IMR-90 (cell line): Measurements from ENCODE around the gene AKAP12. TPM values are rescaled to one million over a fixed set of nuclear protein-coding genes. Genes with fewer than 3 reads are reported as not detected.

Source experiments
- ATAC-seq: fragments of 200-7000 bp; cut with Tn5 transposase; 2 replicates; pipeline ENCODE4 v1.9.1; 2020; ENCODE audit warnings: low read depth, mild to moderate bottlenecking, moderate library complexity
- BruUV-seq: library from RNA; stranded (reverse); fragments of 400-500 nt; replicated peaks from 2 replicates; lab custom pipeline; 2021; lab: Mats Ljungman, UMichigan
- CTCF ChIA-PET: fragments of 300-600 bp; formaldehyde crosslinking; extraction: SDS; loops from one replicate; lab custom pipeline; 2021; ENCODE audit warnings: antibody characterized with exemption; lab: Yijun Ruan, JAX
- POLR2A ChIA-PET: fragments of 300-600 bp; sonication (Branson Sonifier 250); formaldehyde crosslinking; loops from one replicate; lab custom pipeline; 2022; ENCODE audit warnings: antibody characterized with exemption; ENCODE audit not compliant: unreplicated experiment; lab: Charles Lee
- DNase-seq: peaks from one replicate; pipeline ENCODE4 v3.0.0; 2013
- H2AFZ ChIP-seq: replicated peaks from 2 replicates; pipeline ENCODE3; 2013; ENCODE audit warnings: low read length, mild to moderate bottlenecking; ENCODE audit not compliant: poor library complexity
- H2AK5ac ChIP-seq: 2 replicates; pipeline ENCODE4 v1.6.1; 2013; ENCODE audit warnings: low read depth, low read length, inconsistent platforms
- H2AK9ac ChIP-seq: replicated peaks from 2 replicates; pipeline ENCODE3; 2013; ENCODE audit warnings: mild to moderate bottlenecking, low read depth, low read length, moderate library complexity; ENCODE audit not compliant: poor library complexity
- H2BK120ac ChIP-seq: 2 replicates; pipeline ENCODE4 v1.6.1; 2013; ENCODE audit warnings: low read depth, low read length, inconsistent platforms
- H2BK15ac ChIP-seq: 3 replicates; pipeline ENCODE4 v1.6.1; 2013; ENCODE audit warnings: low read depth, low read length, inconsistent platforms
- H2BK20ac ChIP-seq: 2 replicates; pipeline ENCODE4 v1.6.1; 2013; ENCODE audit warnings: low read depth, mild to moderate bottlenecking, inconsistent platforms, low read length, moderate library complexity
- H2BK5ac ChIP-seq: 2 replicates; pipeline ENCODE4 v1.6.1; 2013; ENCODE audit warnings: mild to moderate bottlenecking, low read depth, low read length, inconsistent platforms; ENCODE audit not compliant: poor library complexity, severe bottlenecking
- H3K14ac ChIP-seq: replicated peaks from 2 replicates; pipeline ENCODE4 v1.6.1; 2013; ENCODE audit warnings: low read depth, low read length, inconsistent platforms
- H3K18ac ChIP-seq: 2 replicates; pipeline ENCODE4 v1.6.1; 2013; ENCODE audit warnings: low read depth, low read length, control low read depth
- H3K23ac ChIP-seq: 2 replicates; pipeline ENCODE4 v1.6.1; 2013; ENCODE audit warnings: low read depth, low read length, inconsistent platforms
- H3K27ac ChIP-seq: 2 replicates; pipeline ENCODE4 v1.5.1; 2013; ENCODE audit warnings: mild to moderate bottlenecking, control low read depth, low read length; ENCODE audit not compliant: insufficient read depth
- H3K27me3 ChIP-seq: 2 replicates; pipeline ENCODE4 v1.6.1; 2013; ENCODE audit warnings: low read length; ENCODE audit not compliant: control insufficient read depth, insufficient read depth
- H3K36me3 ChIP-seq: 2 replicates; pipeline ENCODE4 v1.6.1; 2013; ENCODE audit warnings: low read length, mixed read lengths; ENCODE audit not compliant: control insufficient read depth, insufficient read depth
- H3K4ac ChIP-seq: 2 replicates; pipeline ENCODE4 v1.6.1; 2013; ENCODE audit warnings: low read depth, low read length, inconsistent platforms
- H3K4me1 ChIP-seq: 2 replicates; pipeline ENCODE4 v1.6.1; 2013; ENCODE audit warnings: low read length, mixed read lengths; ENCODE audit not compliant: control insufficient read depth, insufficient read depth
- H3K4me2 ChIP-seq: 2 replicates; pipeline ENCODE4 v1.6.1; 2013; ENCODE audit warnings: low read depth, mild to moderate bottlenecking, control low read depth, low read length, moderate library complexity
- H3K4me3 ChIP-seq: 2 replicates; pipeline ENCODE4 v1.5.1; 2013; ENCODE audit warnings: low read depth, mild to moderate bottlenecking, control low read depth, low read length, moderate library complexity; ENCODE audit not compliant: insufficient read depth
- H3K56ac ChIP-seq: 2 replicates; pipeline ENCODE4 v1.6.1; 2013; ENCODE audit warnings: low read length, inconsistent platforms; ENCODE audit not compliant: insufficient read depth; ENCODE audit errors: extremely low read depth
- H3K79me1 ChIP-seq, 2 experiments: 2 replicates each; pipeline ENCODE4 v1.6.1; 2013; ENCODE audit warnings: low read length in 2 of 2, inconsistent platforms in 1 of 2, low read depth in 1 of 2
- H3K9ac ChIP-seq: 2 replicates; pipeline ENCODE4 v1.6.1; 2013; ENCODE audit warnings: low read depth, low read length, control low read depth
- H3K9me1 ChIP-seq: 2 replicates; pipeline ENCODE4 v1.6.1; 2013; ENCODE audit warnings: low read length, inconsistent platforms; ENCODE audit not compliant: insufficient read depth
- H3K9me3 ChIP-seq: 2 replicates; pipeline ENCODE4 v1.6.1; 2013; ENCODE audit warnings: low read length; ENCODE audit not compliant: control insufficient read depth, insufficient read depth
- H4K20me1 ChIP-seq: 2 replicates; pipeline ENCODE4 v1.6.1; 2013; ENCODE audit warnings: low read length, inconsistent platforms; ENCODE audit not compliant: insufficient read depth
- H4K5ac ChIP-seq: 2 replicates; pipeline ENCODE4 v1.6.1; 2013; ENCODE audit warnings: mild to moderate bottlenecking, low read depth, low read length, control low read depth
- H4K8ac ChIP-seq, 2 experiments: 2 replicates each; pipeline ENCODE4 v1.6.1; 2013; ENCODE audit warnings: low read depth in 2 of 2, low read length in 2 of 2, control low read depth in 1 of 2, inconsistent platforms in 1 of 2
- H4K91ac ChIP-seq: 2 replicates; pipeline ENCODE4 v1.6.1; 2013; ENCODE audit warnings: low read depth, low read length, inconsistent platforms; ENCODE audit not compliant: insufficient read depth
- BHLHE40 ChIP-seq: fragments of 150-350 bp; IDR thresholded peaks from 2 replicates; pipeline ENCODE4 v1.6.1; 2016; ENCODE audit warnings: mild to moderate bottlenecking, low read depth, low read length
- CEBPB ChIP-seq: IDR thresholded peaks from 2 replicates; pipeline ENCODE4 v1.6.1; 2012; ENCODE audit warnings: low read depth, low read length, improper control_type of control experiment
- CHD1 ChIP-seq: IDR thresholded peaks from 2 replicates; pipeline ENCODE4 v1.6.1; 2012; ENCODE audit warnings: low read depth, low read length, improper control_type of control experiment
- FOS ChIP-seq: fragments of 150-350 bp; IDR thresholded peaks from 2 replicates; pipeline ENCODE4 v1.6.1; 2016; ENCODE audit warnings: low read depth, low read length
- MAFK ChIP-seq: IDR thresholded peaks from 2 replicates; pipeline ENCODE4 v1.6.1; 2012; ENCODE audit warnings: low read depth, low read length, improper control_type of control experiment
- MAZ ChIP-seq: IDR thresholded peaks from 2 replicates; pipeline ENCODE4 v1.6.1; 2012; ENCODE audit warnings: low read depth, mild to moderate bottlenecking, low read length, improper control_type of control experiment, moderate library complexity, borderline replicate concordance
- MXI1 ChIP-seq: IDR thresholded peaks from 2 replicates; pipeline ENCODE4 v1.6.1; 2012; ENCODE audit warnings: low read depth, mild to moderate bottlenecking, low read length, moderate library complexity, borderline replicate concordance
- NFE2L2 ChIP-seq: fragments of 150-350 bp; IDR thresholded peaks from 2 replicates; pipeline ENCODE4 v1.6.1; 2016; ENCODE audit warnings: low read depth, mild to moderate bottlenecking, low read length
- POLR2A ChIP-seq: IDR thresholded peaks from 2 replicates; pipeline ENCODE4 v1.6.1; 2012; ENCODE audit warnings: mild to moderate bottlenecking, low read depth, low read length
- RAD21 ChIP-seq: IDR thresholded peaks from 2 replicates; pipeline ENCODE4 v1.6.1; 2012; ENCODE audit warnings: low read length, improper control_type of control experiment
- RFX5 ChIP-seq: IDR thresholded peaks from 2 replicates; pipeline ENCODE4 v1.8.0; 2012; ENCODE audit warnings: low read depth, mild to moderate bottlenecking, low read length, moderate library complexity
- WGBS, 2 experiments: methylation state at CpG; one replicate each; pipeline versions ENCODE4 v1.1.5 to v1.1.7; 2013; ENCODE audit warnings: missing lambda C conversion rate in 2 of 2; ENCODE audit not compliant: insufficient read length in 1 of 2; ENCODE audit errors: extremely low coverage in 2 of 2; 5-methylcytosine and 5-hydroxymethylcytosine counted together
- dilution Hi-C: fragments of 300-500 bp; cut with HindIII; formaldehyde crosslinking; loops from one replicate; pipeline ENCODE4 v1.14.3; 2018; ENCODE audit warnings: low sequenced_read_pairs; ENCODE audit not compliant: unreplicated experiment
- in situ Hi-C: fragments of 300-500 bp; cut with MboI; formaldehyde crosslinking; loops from 3 replicates; pipeline ENCODE4 v1.14.3; 2019; ENCODE audit warnings: low sequenced_read_pairs, inconsistent platforms, mixed read lengths
- intact Hi-C: fragments of 100-400 bp; cut with micrococcal nuclease; formaldehyde crosslinking; loops from 2 replicates; pipeline ENCODE4 v1.10.0; 2022
- polyA plus RNA-seq, 3 experiments: library from polyadenylated mRNA; depleted of rRNA; stranded (reverse); fragments of >200 nt; gene quantifications; 2 replicates each; pipeline ENCODE4 v1.2.3, GENCODE V29; 2012; ENCODE audit warnings: low replicate concordance in 1 of 3
- total RNA-seq: library from RNA; depleted of rRNA; stranded (reverse); fragments of >200 nt; gene quantifications from 2 replicates; pipeline ENCODE4 v1.2.3, GENCODE V29; 2012
- TF ChIP-seq, protein P1 (sequence below): conservative IDR thresholded peaks from 2 replicates; pipeline ENCODE4 v1.5.1; 2012; ENCODE audit warnings: mild to moderate bottlenecking, low read depth, low read length, improper control_type of control experiment
- TF ChIP-seq, protein P2 (sequence below): fragments of 150-350 bp; IDR thresholded peaks from 2 replicates; pipeline ENCODE4 v1.6.1; 2017; ENCODE audit warnings: mild to moderate bottlenecking, antibody characterized with exemption, low read length, low read depth
- TF ChIP-seq, protein P3 (sequence below): fragments of 150-350 bp; IDR thresholded peaks from 2 replicates; pipeline ENCODE4 v1.6.1; 2016; ENCODE audit warnings: low read depth, mild to moderate bottlenecking, low read length, moderate library complexity, borderline replicate concordance

AKAP12 gene
- total and polyA plus RNA-seq, 2 of the 4 experiments (the other 2 are of a cell fraction) = 56.0 to 118 TPM

DNA sequence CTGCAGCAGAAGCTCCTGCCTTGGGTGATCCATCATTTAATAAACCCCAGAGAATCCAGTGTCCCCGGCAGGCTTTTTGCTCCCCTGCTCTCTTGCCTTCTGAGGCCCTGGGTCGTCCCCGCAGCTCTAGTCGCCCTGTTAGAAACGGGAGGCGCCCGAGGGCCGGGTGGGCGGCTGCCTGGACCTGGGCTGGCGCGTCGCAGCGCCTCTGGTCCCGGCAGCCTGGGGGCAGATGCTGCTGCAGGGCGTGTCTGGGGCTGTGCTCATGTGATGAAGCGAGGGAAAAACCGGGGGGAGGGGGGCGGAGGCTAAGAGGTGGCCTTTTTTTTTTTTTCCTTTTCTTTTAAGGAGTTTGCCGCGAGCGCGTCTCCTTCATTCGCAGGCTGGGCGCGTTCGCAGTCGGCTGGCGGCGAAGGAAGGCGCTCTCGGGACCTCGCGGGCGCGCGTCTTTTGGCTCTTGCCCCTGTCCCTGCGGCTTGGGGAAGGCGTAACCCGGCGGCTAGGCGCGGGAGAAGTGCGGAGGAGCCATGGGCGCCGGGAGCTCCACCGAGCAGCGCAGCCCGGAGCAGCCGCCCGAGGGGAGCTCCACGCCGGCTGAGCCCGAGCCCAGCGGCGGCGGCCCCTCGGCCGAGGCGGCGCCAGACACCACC, 394 bp downstream of the AKAP12 start:
- Histone ChIP-seq H2AK5ac (no peak overlapping the region), H3K9me3 (no peaks in the 10 kb centered on the region), H4K8ac (peak overlapping the region in 1 of 2 experiments; percentile 40; a peak in 1 of 4 replicates), H3K9ac (peak overlapping the region; percentile 72), H3K4me2 (peak overlapping the region; percentile 48), H2AK9ac (peak overlapping the region; percentile 22), H3K4me1 (no peaks in the 10 kb centered on the region), H3K27ac (peak overlapping the region; percentile 68), H2BK5ac (no peak overlapping the region), H4K20me1 (peaks cover 3% of the 10 kb centered on the region; the same call in 1 of the 2 replicates), H2BK15ac (no peak overlapping the region), H3K79me1 (peaks cover 0 to 9% of the 10 kb centered on the region in 2 experiments; a peak in 2 of 4 replicates), H3K4ac (no peak overlapping the region), H3K56ac (no peak overlapping the region), H3K14ac (no peak overlapping the region), H2BK20ac (no peak overlapping the region), H4K5ac (no peak overlapping the region), H3K27me3 (peaks cover 3% of the 10 kb centered on the region; the same call in 1 of the 2 replicates), H3K23ac (no peak overlapping the region), H3K18ac (no peak overlapping the region), H3K36me3 (0 out of 2 replicates have a peak, but pooled peaks cover 2% of the 10 kb centered on the region), H3K9me1 (peaks cover 4% of the 10 kb centered on the region; the same call in 1 of the 2 replicates), H4K91ac (0 out of 2 replicates have a peak overlapping the region, but pooled peaks have one; percentile 0), H2AFZ (peak overlapping the region; percentile 89), H2BK120ac (peak overlapping the region; percentile 21; the same call in 1 of the 2 replicates), H3K4me3 (peak overlapping the region; percentile 69)
- DNase-seq (peak; percentile 64), ATAC-seq (peak; percentile 73)
- dilution Hi-C loops = no loop called here
- POLR2A ChIA-PET = no interaction called here
- BruUV-seq = no TSS peak
- in situ Hi-C loops = no loop called here
- intact Hi-C loops = loop anchor here (10.0 kb wide), 1 partner anchor 225 kb away; no protein-coding TSS in a partner anchor
- CTCF ChIA-PET = interaction anchor here (0.9 to 1.2 kb wide), 2 partner anchors 70 to 84 kb away, joined by 3 to 6 read pairs; no protein-coding TSS in a partner anchor
- 0% methylated on average over 22 of the region's 60 CpGs; no CpG with 5 or more reads in 1 of the 2 experiments for WGBS, 2 experiments
- TF ChIP-seq MXI1 (no peak), FOS (no peak), BHLHE40 (no peak), CEBPB (no peak), CHD1 (no peak), MAZ (no peak), RFX5 (no peak), NFE2L2 (no peak), POLR2A (peak; percentile 74; the same call in 1 of the 2 replicates), RAD21 (no peak), MAFK (no peak)
- TF ChIP-seq, protein P1, sequence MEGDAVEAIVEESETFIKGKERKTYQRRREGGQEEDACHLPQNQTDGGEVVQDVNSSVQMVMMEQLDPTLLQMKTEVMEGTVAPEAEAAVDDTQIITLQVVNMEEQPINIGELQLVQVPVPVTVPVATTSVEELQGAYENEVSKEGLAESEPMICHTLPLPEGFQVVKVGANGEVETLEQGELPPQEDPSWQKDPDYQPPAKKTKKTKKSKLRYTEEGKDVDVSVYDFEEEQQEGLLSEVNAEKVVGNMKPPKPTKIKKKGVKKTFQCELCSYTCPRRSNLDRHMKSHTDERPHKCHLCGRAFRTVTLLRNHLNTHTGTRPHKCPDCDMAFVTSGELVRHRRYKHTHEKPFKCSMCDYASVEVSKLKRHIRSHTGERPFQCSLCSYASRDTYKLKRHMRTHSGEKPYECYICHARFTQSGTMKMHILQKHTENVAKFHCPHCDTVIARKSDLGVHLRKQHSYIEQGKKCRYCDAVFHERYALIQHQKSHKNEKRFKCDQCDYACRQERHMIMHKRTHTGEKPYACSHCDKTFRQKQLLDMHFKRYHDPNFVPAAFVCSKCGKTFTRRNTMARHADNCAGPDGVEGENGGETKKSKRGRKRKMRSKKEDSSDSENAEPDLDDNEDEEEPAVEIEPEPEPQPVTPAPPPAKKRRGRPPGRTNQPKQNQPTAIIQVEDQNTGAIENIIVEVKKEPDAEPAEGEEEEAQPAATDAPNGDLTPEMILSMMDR = no peak
- TF ChIP-seq, protein P2, sequence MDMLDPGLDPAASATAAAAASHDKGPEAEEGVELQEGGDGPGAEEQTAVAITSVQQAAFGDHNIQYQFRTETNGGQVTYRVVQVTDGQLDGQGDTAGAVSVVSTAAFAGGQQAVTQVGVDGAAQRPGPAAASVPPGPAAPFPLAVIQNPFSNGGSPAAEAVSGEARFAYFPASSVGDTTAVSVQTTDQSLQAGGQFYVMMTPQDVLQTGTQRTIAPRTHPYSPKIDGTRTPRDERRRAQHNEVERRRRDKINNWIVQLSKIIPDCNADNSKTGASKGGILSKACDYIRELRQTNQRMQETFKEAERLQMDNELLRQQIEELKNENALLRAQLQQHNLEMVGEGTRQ = peak; percentile 29; the same call in 1 of the 2 replicates
- TF ChIP-seq, protein P3, sequence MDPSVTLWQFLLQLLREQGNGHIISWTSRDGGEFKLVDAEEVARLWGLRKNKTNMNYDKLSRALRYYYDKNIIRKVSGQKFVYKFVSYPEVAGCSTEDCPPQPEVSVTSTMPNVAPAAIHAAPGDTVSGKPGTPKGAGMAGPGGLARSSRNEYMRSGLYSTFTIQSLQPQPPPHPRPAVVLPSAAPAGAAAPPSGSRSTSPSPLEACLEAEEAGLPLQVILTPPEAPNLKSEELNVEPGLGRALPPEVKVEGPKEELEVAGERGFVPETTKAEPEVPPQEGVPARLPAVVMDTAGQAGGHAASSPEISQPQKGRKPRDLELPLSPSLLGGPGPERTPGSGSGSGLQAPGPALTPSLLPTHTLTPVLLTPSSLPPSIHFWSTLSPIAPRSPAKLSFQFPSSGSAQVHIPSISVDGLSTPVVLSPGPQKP = no peak
